ENCODE results near the gene CELSR1.
A peak's percentile ranks its signal among the peaks of the same experiment; 100 is the strongest.

The CELSR1 gene

GRCh38 chr22:46512683-46513082, 24.7 kb downstream of the CELSR1 start:
- no peak overlapping the region for H4K91ac ChIP-seq (ENCODE audit: low read depth, low read length, poor library complexity)
- no peak overlapping the region for H3K4me3 ChIP-seq (ENCODE audit: low read length in 2 of 2)
- no peak overlapping the region for H2BK5ac ChIP-seq (ENCODE audit: low read length)
- peaks cover 0 to 7% (median 0%) of the 10 kb centered on the region in 3 experiments for H3K27me3 ChIP-seq (ENCODE audit: control insufficient read depth in 3 of 3, insufficient read depth in 3 of 3, low read depth in 1 of 3, low read length in 3 of 3)
- H2BK15ac ChIP-seq (ENCODE audit: low read length), result no peak overlapping the region
- H3K14ac ChIP-seq (ENCODE audit: low read length), result peak overlapping the region; percentile 63
- no peak overlapping the region for H2AFZ ChIP-seq (ENCODE audit: low read length)
- WGBS, 2 donors (ENCODE audit: extremely low coverage in 2 of 2, insufficient read length in 2 of 2, insufficient replicate concordance in 1 of 2), result no CpG with 5 or more reads among the region's 11 CpGs
- H2BK12ac ChIP-seq (ENCODE audit: low read length), result peak overlapping the region; percentile 95
- H2BK120ac ChIP-seq (ENCODE audit: low read depth, low read length), result no peak overlapping the region
- DNase-seq (ENCODE audit: low spot score), result no peak
- no peak overlapping the region for H3K4me2 ChIP-seq (ENCODE audit: insufficient read depth, low read length, poor library complexity, severe bottlenecking)
- H3K27ac ChIP-seq (replicated peaks; ENCODE audit: low read length), result no peak overlapping the region
- H3K4ac ChIP-seq (ENCODE audit: low read length), result no peak overlapping the region
- H4K8ac ChIP-seq (ENCODE audit: low read depth, low read length), result no peak overlapping the region
- H3K23ac ChIP-seq (ENCODE audit: low read depth, low read length, poor library complexity), result peak overlapping the region; percentile 59
- H3K9me3 ChIP-seq (replicated peaks in 1 of 2; ENCODE audit: control insufficient read depth in 2 of 2, insufficient read depth in 1 of 2, low read depth in 1 of 2, low read length in 2 of 2), result no peaks in the 10 kb centered on the region
- peaks cover 59 to 60% of the 10 kb centered on the region in 2 donors for H3K4me1 ChIP-seq (ENCODE audit: control insufficient read depth in 2 of 2, insufficient read depth in 1 of 2, low read depth in 1 of 2, low read length in 2 of 2)
- H3K18ac ChIP-seq (ENCODE audit: low read length), result peak overlapping the region; percentile 92
- H3K79me1 ChIP-seq (ENCODE audit: low read depth, low read length), result no peaks in the 10 kb centered on the region
- H2AK5ac ChIP-seq (ENCODE audit: low read depth, low read length), result peak overlapping the region; percentile 41
- peak overlapping the region; percentile 30 for H3K9ac ChIP-seq (ENCODE audit: low read depth, low read length, poor library complexity)
- H3K36me3 ChIP-seq (replicated peaks in 1 of 2; ENCODE audit: control insufficient read depth in 2 of 2, insufficient read depth in 2 of 2, low read length in 2 of 2), result no peaks in the 10 kb centered on the region

- no peak overlapping the region for H3K4ac ChIP-seq (ENCODE audit: low read length)
These were observed 25.4 kb downstream of the CELSR1 start for GRCh38 chr22:46512039-46512370.

GRCh38 chr22:46511151-46512038, 26.0 kb downstream of the CELSR1 start:
- Histone ChIP-seq H3K9ac (ENCODE audit: low read depth, low read length, poor library complexity) (no peak overlapping the region), H3K4me1 (ENCODE audit: control insufficient read depth in 2 of 2, insufficient read depth in 1 of 2, low read depth in 1 of 2, low read length in 2 of 2) (peaks cover 60 to 64% of the 10 kb centered on the region in 2 donors), H2AK5ac (ENCODE audit: low read depth, low read length) (peak overlapping the region; percentile 98), H3K23ac (ENCODE audit: low read depth, low read length, poor library complexity) (peak overlapping the region; percentile 20), H3K4ac (ENCODE audit: low read length) (no peak overlapping the region), H3K27me3 (ENCODE audit: control insufficient read depth in 3 of 3, insufficient read depth in 3 of 3, low read depth in 1 of 3, low read length in 3 of 3) (peaks cover 0 to 7% (median 0%) of the 10 kb centered on the region in 3 experiments), H2BK5ac (ENCODE audit: low read length) (no peak overlapping the region), H3K9me3 (replicated peaks in 1 of 2; ENCODE audit: control insufficient read depth in 2 of 2, insufficient read depth in 1 of 2, low read depth in 1 of 2, low read length in 2 of 2) (no peaks in the 10 kb centered on the region), H3K4me2 (ENCODE audit: insufficient read depth, low read length, poor library complexity, severe bottlenecking) (no peak overlapping the region), H3K14ac (ENCODE audit: low read length) (no peak overlapping the region), H3K4me3 (ENCODE audit: low read length in 2 of 2) (no peak overlapping the region), H3K18ac (ENCODE audit: low read length) (peak overlapping the region; percentile 69), H2BK12ac (ENCODE audit: low read length) (peak overlapping the region; percentile 47), H2AFZ (ENCODE audit: low read length) (no peak overlapping the region), H3K36me3 (replicated peaks in 1 of 2; ENCODE audit: control insufficient read depth in 2 of 2, insufficient read depth in 2 of 2, low read length in 2 of 2) (no peaks in the 10 kb centered on the region), H2BK15ac (ENCODE audit: low read length) (peak overlapping the region; percentile 30), H4K91ac (ENCODE audit: low read depth, low read length, poor library complexity) (no peak overlapping the region), H2BK120ac (ENCODE audit: low read depth, low read length) (no peak overlapping the region), H3K79me1 (ENCODE audit: low read depth, low read length) (no peaks in the 10 kb centered on the region), H3K27ac (replicated peaks; ENCODE audit: low read length) (no peak overlapping the region), H4K8ac (ENCODE audit: low read depth, low read length) (no peak overlapping the region)
- DNase-seq (ENCODE audit: low spot score), result no peak
- no CpG with 5 or more reads among the region's 20 CpGs for WGBS, 2 donors (ENCODE audit: extremely low coverage in 2 of 2, insufficient read length in 2 of 2, insufficient replicate concordance in 1 of 2)

More at GRCh38 chr22:46512039-46512370, 25.4 kb downstream of the CELSR1 start:
- no peak overlapping the region for H4K91ac ChIP-seq (ENCODE audit: low read depth, low read length, poor library complexity)
- H3K14ac ChIP-seq (ENCODE audit: low read length), result no peak overlapping the region
- H2BK5ac ChIP-seq (ENCODE audit: low read length), result no peak overlapping the region
- H3K23ac ChIP-seq (ENCODE audit: low read depth, low read length, poor library complexity), result no peak overlapping the region
- no peak overlapping the region for H2BK12ac ChIP-seq (ENCODE audit: low read length)
- H3K9ac ChIP-seq (ENCODE audit: low read depth, low read length, poor library complexity), result no peak overlapping the region
- peak overlapping the region; percentile 84 for H3K18ac ChIP-seq (ENCODE audit: low read length)
- peak overlapping the region; percentile 98 for H2AK5ac ChIP-seq (ENCODE audit: low read depth, low read length)
- no peak overlapping the region for H3K27ac ChIP-seq (replicated peaks; ENCODE audit: low read length)
- no peak for DNase-seq (ENCODE audit: low spot score)
- no peak overlapping the region for H4K8ac ChIP-seq (ENCODE audit: low read depth, low read length)
- H3K79me1 ChIP-seq (ENCODE audit: low read depth, low read length), result no peaks in the 10 kb centered on the region
- no peak overlapping the region for H2BK120ac ChIP-seq (ENCODE audit: low read depth, low read length)
- peaks cover 0 to 7% (median 0%) of the 10 kb centered on the region in 3 experiments for H3K27me3 ChIP-seq (ENCODE audit: control insufficient read depth in 3 of 3, insufficient read depth in 3 of 3, low read depth in 1 of 3, low read length in 3 of 3)
- no peak overlapping the region for H3K4me2 ChIP-seq (ENCODE audit: insufficient read depth, low read length, poor library complexity, severe bottlenecking)
- no peak overlapping the region for H2AFZ ChIP-seq (ENCODE audit: low read length)
- no CpG with 5 or more reads among the region's 11 CpGs for WGBS, 2 donors (ENCODE audit: extremely low coverage in 2 of 2, insufficient read length in 2 of 2, insufficient replicate concordance in 1 of 2)
- H2BK15ac ChIP-seq (ENCODE audit: low read length), result no peak overlapping the region
- peaks cover 57 to 64% of the 10 kb centered on the region in 2 donors for H3K4me1 ChIP-seq (ENCODE audit: control insufficient read depth in 2 of 2, insufficient read depth in 1 of 2, low read depth in 1 of 2, low read length in 2 of 2)
- no peak overlapping the region for H3K4me3 ChIP-seq (ENCODE audit: low read length in 2 of 2)
- no peaks in the 10 kb centered on the region for H3K36me3 ChIP-seq (replicated peaks in 1 of 2; ENCODE audit: control insufficient read depth in 2 of 2, insufficient read depth in 2 of 2, low read length in 2 of 2)
- H3K9me3 ChIP-seq (replicated peaks in 1 of 2; ENCODE audit: control insufficient read depth in 2 of 2, insufficient read depth in 1 of 2, low read depth in 1 of 2, low read length in 2 of 2), result no peaks in the 10 kb centered on the region

DNA sequence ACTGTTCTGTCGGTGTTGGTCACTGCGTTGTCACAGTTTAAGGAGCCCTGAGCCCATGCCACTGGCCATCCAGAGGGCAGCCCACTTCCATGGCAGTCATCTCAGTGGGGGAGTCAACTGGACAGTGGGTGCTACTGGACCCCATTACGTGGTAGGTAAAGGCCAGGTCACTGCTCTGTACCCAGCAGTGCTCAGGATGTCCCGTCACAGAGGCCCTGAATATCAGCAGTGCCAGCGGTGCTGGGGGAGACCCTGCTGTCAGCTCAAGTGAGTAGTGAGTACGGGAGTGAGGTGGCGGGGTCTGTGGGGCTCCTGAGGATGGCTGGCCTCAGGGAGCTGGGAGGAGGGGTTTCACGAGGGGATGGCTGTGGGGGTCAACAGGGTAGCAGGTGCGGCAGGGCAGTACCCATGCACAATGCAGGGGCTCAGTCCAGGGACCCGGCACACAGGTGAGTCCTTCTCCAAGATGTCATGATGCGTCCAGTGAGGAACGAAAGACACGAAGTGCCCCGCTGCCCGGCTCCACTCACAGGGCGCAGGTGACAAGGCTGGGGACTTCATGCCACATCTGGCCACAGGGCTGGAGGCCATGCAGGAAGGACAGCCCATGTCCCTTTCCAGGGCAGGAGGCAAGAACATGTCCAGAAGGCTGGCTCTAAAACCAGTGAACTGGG, 27.9 kb downstream of the CELSR1 start:
- no peak for DNase-seq (ENCODE audit: low spot score)
- H3K14ac ChIP-seq (ENCODE audit: low read length), result peak overlapping the region; percentile 72
- no peaks in the 10 kb centered on the region for H3K36me3 ChIP-seq (replicated peaks in 1 of 2; ENCODE audit: control insufficient read depth in 2 of 2, insufficient read depth in 2 of 2, low read length in 2 of 2)
- H3K79me1 ChIP-seq (ENCODE audit: low read depth, low read length), result no peaks in the 10 kb centered on the region
- no peak overlapping the region for H4K8ac ChIP-seq (ENCODE audit: low read depth, low read length)
- H2BK120ac ChIP-seq (ENCODE audit: low read depth, low read length), result peak overlapping the region; percentile 4
- no peak overlapping the region for H3K9ac ChIP-seq (ENCODE audit: low read depth, low read length, poor library complexity)
- peak overlapping the region; percentile 69 for H3K4ac ChIP-seq (ENCODE audit: low read length)
- H2AK5ac ChIP-seq (ENCODE audit: low read depth, low read length), result peak overlapping the region; percentile 93
- H3K4me2 ChIP-seq (ENCODE audit: insufficient read depth, low read length, poor library complexity, severe bottlenecking), result no peak overlapping the region
- H2BK15ac ChIP-seq (ENCODE audit: low read length), result peak overlapping the region; percentile 90
- H4K91ac ChIP-seq (ENCODE audit: low read depth, low read length, poor library complexity), result peak overlapping the region; percentile 87
- peak overlapping the region; percentile 94 for H3K18ac ChIP-seq (ENCODE audit: low read length)
- H2BK12ac ChIP-seq (ENCODE audit: low read length), result peak overlapping the region; percentile 96
- no peaks in the 10 kb centered on the region for H3K9me3 ChIP-seq (replicated peaks in 1 of 2; ENCODE audit: control insufficient read depth in 2 of 2, insufficient read depth in 1 of 2, low read depth in 1 of 2, low read length in 2 of 2)
- H3K4me3 ChIP-seq (ENCODE audit: low read length in 2 of 2), result peak overlapping the region in 1 of 2 donors; percentile 19
- no CpG with 5 or more reads among the region's 16 CpGs for WGBS, 2 donors (ENCODE audit: extremely low coverage in 2 of 2, insufficient read length in 2 of 2, insufficient replicate concordance in 1 of 2)
- no peak overlapping the region for H2AFZ ChIP-seq (ENCODE audit: low read length)
- H2BK5ac ChIP-seq (ENCODE audit: low read length), result peak overlapping the region; percentile 93
- peak overlapping the region; percentile 68 for H3K23ac ChIP-seq (ENCODE audit: low read depth, low read length, poor library complexity)
- no peak overlapping the region for H3K27ac ChIP-seq (replicated peaks; ENCODE audit: low read length)
- H3K27me3 ChIP-seq (ENCODE audit: control insufficient read depth in 3 of 3, insufficient read depth in 3 of 3, low read depth in 1 of 3, low read length in 3 of 3), result peaks cover 0 to 7% (median 0%) of the 10 kb centered on the region in 3 experiments
- H3K4me1 ChIP-seq (ENCODE audit: control insufficient read depth in 2 of 2, insufficient read depth in 1 of 2, low read depth in 1 of 2, low read length in 2 of 2), result peaks cover 49 to 53% of the 10 kb centered on the region in 2 donors

Data from neuronal stem cell (in vitro differentiated cells).